ENCODE measurements around the gene BMPER.

BMPER gene

DNA sequence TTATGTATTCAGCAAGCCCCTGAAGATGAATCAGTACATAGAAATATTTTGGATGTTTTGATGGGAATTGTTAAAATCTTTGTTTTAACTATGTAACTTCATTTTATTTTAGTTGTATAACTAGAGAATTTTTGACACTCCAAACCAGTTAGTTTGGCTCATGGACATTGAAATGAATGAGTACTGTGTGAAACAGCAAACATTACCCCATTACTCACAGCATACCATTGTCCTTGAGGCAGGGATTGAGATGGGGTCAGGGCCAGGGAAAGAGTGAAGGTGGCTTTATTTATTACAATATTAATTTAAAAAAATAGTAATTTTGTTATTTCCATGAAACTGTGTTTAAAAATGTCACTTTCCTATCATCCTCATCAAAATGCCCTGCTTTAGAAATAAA, 4.8 kb upstream of the BMPER start:
- no peak overlapping the region for H3K4me3 ChIP-seq
- H3K9me3 ChIP-seq (ENCODE audit: low read depth, low read length), result no peaks in the 10 kb centered on the region
- H3K9ac ChIP-seq (ENCODE audit: insufficient read length), result no peak overlapping the region
- no peaks in the 10 kb centered on the region for H3K36me3 ChIP-seq (ENCODE audit: insufficient read depth, low read length)
- no peak overlapping the region for H3K27ac ChIP-seq
- no peak for DNase-seq (ENCODE audit: low read depth, low spot score)
- TF ChIP-seq POLR2AphosphoS5 (IDR thresholded peaks at IDR 0.05; ENCODE audit: borderline replicate concordance, low read depth, low read length), result no peak
- no peak for TF ChIP-seq EZH2 (IDR thresholded peaks at IDR 0.05)
- TF ChIP-seq FOXP2 (optimal IDR thresholded peaks at IDR 0.05; ENCODE audit: control extremely low read depth, extremely low read length, insufficient read depth), result no peak

DNA sequence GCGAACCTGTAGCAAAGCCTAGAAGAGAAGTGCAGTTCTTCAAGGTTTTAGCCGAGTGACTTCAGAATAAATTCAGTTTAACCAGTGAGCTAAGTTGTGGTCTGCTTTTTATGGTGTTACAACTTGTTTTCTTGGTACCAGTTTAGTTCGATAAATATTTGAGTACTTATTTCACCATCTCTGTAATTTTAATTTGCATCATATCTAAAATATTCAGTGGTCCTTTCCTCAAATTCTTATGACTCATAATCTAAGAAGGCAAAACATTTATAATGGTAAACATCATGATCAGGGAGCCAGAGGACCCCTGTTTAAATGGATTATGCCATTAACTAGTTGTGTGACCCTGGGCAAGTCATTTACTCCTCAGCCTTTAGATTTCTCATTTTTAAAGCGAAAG, 4.1 kb upstream of the BMPER start:
- H3K27ac ChIP-seq, result no peak overlapping the region
- no peak overlapping the region for H3K4me3 ChIP-seq
- DNase-seq (ENCODE audit: low read depth, low spot score), result no peak
- H3K36me3 ChIP-seq (ENCODE audit: insufficient read depth, low read length), result no peaks in the 10 kb centered on the region
- H3K9ac ChIP-seq (ENCODE audit: insufficient read length), result no peak overlapping the region
- H3K9me3 ChIP-seq (ENCODE audit: low read depth, low read length), result no peaks in the 10 kb centered on the region
- TF ChIP-seq FOXP2 (optimal IDR thresholded peaks at IDR 0.05; ENCODE audit: control extremely low read depth, extremely low read length, insufficient read depth) (no peak), POLR2AphosphoS5 (IDR thresholded peaks at IDR 0.05; ENCODE audit: borderline replicate concordance, low read depth, low read length) (no peak), EZH2 (IDR thresholded peaks at IDR 0.05) (no peak)

DNA sequence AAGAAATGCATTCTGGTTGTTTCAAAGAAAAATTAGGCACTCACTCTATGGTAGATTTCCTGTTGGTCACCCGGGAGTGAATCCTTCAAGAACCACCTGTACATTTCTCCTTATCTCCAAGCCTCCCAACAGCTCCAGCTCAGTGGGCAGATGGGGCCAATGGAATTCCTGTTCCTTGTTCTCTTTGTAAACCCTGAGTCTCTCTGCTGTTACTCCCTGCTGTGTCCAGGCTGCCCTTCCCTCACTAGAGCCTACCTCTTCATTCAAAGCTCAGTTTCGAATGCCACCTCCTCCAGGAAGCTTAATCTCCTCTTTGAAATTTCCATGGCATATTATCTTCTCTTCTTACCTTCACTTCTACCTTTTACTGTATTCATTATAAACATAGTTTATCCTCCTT, 3.5 kb upstream of the BMPER start:
- no peak for DNase-seq (ENCODE audit: low read depth, low spot score)
- H3K9me3 ChIP-seq (ENCODE audit: low read depth, low read length), result no peaks in the 10 kb centered on the region
- no peaks in the 10 kb centered on the region for H3K36me3 ChIP-seq (ENCODE audit: insufficient read depth, low read length)
- H3K4me3 ChIP-seq, result no peak overlapping the region
- TF ChIP-seq POLR2AphosphoS5 (IDR thresholded peaks at IDR 0.05; ENCODE audit: borderline replicate concordance, low read depth, low read length) (no peak), FOXP2 (optimal IDR thresholded peaks at IDR 0.05; ENCODE audit: control extremely low read depth, extremely low read length, insufficient read depth) (no peak), EZH2 (IDR thresholded peaks at IDR 0.05) (no peak)
- H3K27ac ChIP-seq, result no peak overlapping the region
- H3K9ac ChIP-seq (ENCODE audit: insufficient read length), result no peak overlapping the region

DNA sequence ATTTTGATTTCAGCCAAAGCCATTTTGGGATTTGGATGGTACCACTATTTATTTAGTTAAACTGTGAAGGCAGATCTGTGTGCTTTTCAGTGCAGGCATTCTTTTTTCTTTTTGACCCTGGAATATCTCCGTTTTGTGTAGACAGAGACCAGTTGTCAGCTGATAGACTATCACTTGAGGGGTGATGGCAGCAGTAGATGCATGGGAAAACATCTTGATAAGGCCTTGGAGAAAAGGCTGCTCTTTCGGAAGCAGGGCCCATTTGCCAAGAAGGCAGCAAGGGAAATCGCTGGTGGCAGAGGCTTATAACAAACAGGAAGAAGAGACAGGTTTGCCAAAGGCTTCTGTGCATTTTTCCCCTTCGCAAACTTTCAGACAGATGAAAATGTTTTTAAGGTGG, 2.6 kb upstream of the BMPER start:
- Histone ChIP-seq H3K27ac (no peak overlapping the region), H3K9me3 (ENCODE audit: low read depth, low read length) (no peaks in the 10 kb centered on the region), H3K36me3 (ENCODE audit: insufficient read depth, low read length) (no peaks in the 10 kb centered on the region), H3K9ac (ENCODE audit: insufficient read length) (no peak overlapping the region), H3K4me3 (no peak overlapping the region)
- no peak for TF ChIP-seq FOXP2 (optimal IDR thresholded peaks at IDR 0.05; ENCODE audit: control extremely low read depth, extremely low read length, insufficient read depth)
- no peak for DNase-seq (ENCODE audit: low read depth, low spot score)

DNA sequence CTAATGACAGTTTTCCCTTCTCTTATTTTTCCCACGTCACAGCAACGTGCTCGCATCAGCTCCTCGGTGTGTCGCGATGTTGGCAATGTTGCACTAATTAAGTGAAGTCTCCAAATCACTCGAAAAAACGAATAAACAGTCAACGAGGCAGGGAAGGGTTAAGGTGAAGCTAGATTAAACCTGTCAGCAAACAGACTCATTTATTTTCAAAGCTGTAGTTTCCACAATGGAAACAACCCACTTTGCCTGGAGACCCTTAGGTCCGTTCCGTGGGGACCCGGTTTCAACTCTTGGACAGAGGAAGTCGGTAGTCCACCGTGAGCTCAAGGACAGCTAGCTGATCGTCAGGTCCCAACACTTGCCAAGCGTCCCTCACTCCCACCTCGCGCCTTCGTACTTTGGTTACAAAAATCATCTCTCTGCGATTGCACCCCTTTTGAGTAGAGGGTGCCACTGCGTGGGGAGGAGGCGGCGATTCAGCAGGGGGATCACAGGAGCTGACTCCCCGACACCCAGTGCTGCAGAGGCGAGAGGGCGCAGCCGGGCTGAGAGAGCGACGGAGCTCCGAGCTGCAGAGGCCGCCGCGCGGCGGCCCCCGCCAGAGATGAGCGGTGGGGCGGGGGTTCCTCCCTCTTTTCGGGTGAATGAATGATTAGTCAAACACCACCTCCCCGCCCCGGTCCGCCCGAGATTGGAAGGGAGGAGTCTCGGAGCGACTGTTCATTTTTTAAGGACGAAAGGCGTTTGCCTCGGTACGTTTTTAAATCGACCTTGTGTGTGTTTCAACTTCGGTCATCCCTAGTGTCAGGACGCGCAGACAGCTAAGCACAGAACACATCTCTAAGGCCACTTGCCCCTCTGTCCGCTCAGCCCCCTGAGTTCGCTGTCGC, 1.3 kb upstream of the BMPER start:
- Histone ChIP-seq H3K9ac (ENCODE audit: insufficient read length) (peak overlapping the region; percentile 74), H3K36me3 (ENCODE audit: insufficient read depth, low read length) (no peaks in the 10 kb centered on the region), H3K4me3 (peak overlapping the region; percentile 75), H3K27ac (no peak overlapping the region), H3K9me3 (ENCODE audit: low read depth, low read length) (no peaks in the 10 kb centered on the region)
- no peak for DNase-seq (ENCODE audit: low read depth, low spot score)
- TF ChIP-seq POLR2AphosphoS5 (IDR thresholded peaks at IDR 0.05; ENCODE audit: borderline replicate concordance, low read depth, low read length), result no peak
- no peak for TF ChIP-seq FOXP2 (optimal IDR thresholded peaks at IDR 0.05; ENCODE audit: control extremely low read depth, extremely low read length, insufficient read depth)
- TF ChIP-seq EZH2 (IDR thresholded peaks at IDR 0.05), result no peak

DNA sequence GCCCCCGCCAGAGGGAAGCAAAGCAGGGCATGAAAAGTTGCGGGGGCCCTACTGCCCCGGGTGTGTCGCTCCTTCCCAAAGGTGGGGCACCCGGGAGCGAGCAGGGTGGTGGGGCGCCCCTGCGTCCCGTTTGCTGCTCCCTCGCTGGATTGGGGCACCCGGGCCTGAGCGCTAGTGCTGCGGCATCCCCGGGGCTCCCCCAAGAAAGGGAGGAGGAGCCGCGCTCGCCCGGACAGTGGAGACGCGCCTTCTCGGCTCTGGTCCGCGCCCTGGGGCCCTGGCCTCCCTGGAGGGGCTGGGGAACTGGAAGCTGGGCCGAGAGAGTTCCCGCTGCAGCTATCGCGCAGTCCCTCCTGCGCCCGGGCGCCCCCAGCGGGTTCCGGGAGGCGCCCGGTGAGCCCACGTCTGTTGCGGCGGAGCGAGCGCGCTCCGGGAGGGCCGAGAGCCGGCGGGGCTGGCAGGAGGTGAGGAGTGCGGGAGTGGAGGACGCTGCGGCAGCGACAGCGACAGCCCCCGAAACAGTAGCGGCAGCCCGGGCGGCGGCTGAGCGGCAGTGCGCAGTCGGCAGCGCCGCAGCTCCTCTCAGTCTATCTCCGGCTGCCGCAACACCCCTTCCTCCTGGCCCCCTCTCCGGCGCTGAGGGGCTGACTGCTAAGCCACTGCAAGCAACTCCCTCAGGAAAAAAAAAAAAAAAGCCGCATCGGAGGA, 504 bp upstream of the BMPER start:
- H3K9me3 ChIP-seq (ENCODE audit: low read depth, low read length), result no peaks in the 10 kb centered on the region
- no peaks in the 10 kb centered on the region for H3K36me3 ChIP-seq (ENCODE audit: insufficient read depth, low read length)
- DNase-seq (ENCODE audit: low read depth, low spot score), result no peak
- TF ChIP-seq FOXP2 (optimal IDR thresholded peaks at IDR 0.05; ENCODE audit: control extremely low read depth, extremely low read length, insufficient read depth), result no peak
- TF ChIP-seq POLR2AphosphoS5 (IDR thresholded peaks at IDR 0.05; ENCODE audit: borderline replicate concordance, low read depth, low read length), result no peak
- no peak for TF ChIP-seq EZH2 (IDR thresholded peaks at IDR 0.05)
- no peak overlapping the region for H3K27ac ChIP-seq
- H3K4me3 ChIP-seq, result peak overlapping the region; percentile 75
- H3K9ac ChIP-seq (ENCODE audit: insufficient read length), result peak overlapping the region; percentile 74

DNA sequence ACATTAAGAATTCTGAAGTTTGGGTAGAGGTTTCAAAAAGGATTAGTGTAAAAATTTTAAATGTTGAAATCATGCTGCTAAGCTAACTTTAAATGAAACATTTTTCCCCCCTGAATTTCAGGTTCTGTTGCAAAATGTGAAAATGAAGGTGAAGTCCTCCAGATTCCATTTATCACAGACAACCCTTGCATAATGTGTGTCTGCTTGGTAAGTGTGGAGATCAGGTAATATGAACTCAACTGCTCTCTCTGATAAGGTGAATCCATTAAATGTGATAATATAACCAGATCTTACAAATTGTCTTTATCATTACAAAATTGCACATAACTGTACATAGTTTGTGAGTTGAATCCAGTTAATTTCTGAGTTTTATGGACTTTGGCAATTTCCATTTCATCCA, 1.4 kb downstream of the BMPER start:
- Histone ChIP-seq H3K9ac (ENCODE audit: insufficient read length) (no peak overlapping the region), H3K36me3 (ENCODE audit: insufficient read depth, low read length) (no peaks in the 10 kb centered on the region), H3K4me3 (no peak overlapping the region), H3K9me3 (ENCODE audit: low read depth, low read length) (no peaks in the 10 kb centered on the region), H3K27ac (no peak overlapping the region)
- no peak for DNase-seq (ENCODE audit: low read depth, low spot score)
- no peak for TF ChIP-seq POLR2AphosphoS5 (IDR thresholded peaks at IDR 0.05; ENCODE audit: borderline replicate concordance, low read depth, low read length)
- no peak for TF ChIP-seq EZH2 (IDR thresholded peaks at IDR 0.05)
- no peak for TF ChIP-seq FOXP2 (optimal IDR thresholded peaks at IDR 0.05; ENCODE audit: control extremely low read depth, extremely low read length, insufficient read depth)

DNA sequence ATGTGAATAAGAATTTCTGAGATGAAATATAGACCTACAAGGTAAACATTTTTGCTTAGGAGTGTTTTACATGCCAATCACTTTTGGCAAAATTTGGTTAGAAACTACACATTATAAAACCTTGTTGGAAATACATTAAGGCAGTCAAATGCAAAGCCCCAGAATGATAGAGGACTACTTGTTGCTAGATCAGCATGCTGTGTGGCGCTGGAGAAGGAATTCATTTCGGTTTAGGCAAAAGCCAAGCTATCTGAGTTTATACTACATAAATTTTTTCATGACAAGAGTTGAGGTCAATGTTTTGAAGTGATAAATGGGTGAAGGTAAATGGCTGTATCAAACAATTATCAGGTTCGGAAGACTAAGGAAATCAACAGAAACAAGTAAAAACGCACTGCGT, 2.3 kb downstream of the BMPER start:
- H3K4me3 ChIP-seq, result 0 out of 2 replicates have a peak overlapping the region, but pooled peaks have one; percentile 5
- no peaks in the 10 kb centered on the region for H3K9me3 ChIP-seq (ENCODE audit: low read depth, low read length)
- no peak overlapping the region for H3K9ac ChIP-seq (ENCODE audit: insufficient read length)
- TF ChIP-seq POLR2AphosphoS5 (IDR thresholded peaks at IDR 0.05; ENCODE audit: borderline replicate concordance, low read depth, low read length) (no peak), EZH2 (IDR thresholded peaks at IDR 0.05) (no peak), FOXP2 (optimal IDR thresholded peaks at IDR 0.05; ENCODE audit: control extremely low read depth, extremely low read length, insufficient read depth) (no peak)
- no peak for DNase-seq (ENCODE audit: low read depth, low spot score)
- H3K36me3 ChIP-seq (ENCODE audit: insufficient read depth, low read length), result no peaks in the 10 kb centered on the region
- no peak overlapping the region for H3K27ac ChIP-seq

Measured in SK-N-MC (cell line).